Measurements from ENCODE around the gene OSBPL2.

OSBPL2 gene

GRCh38 chr20:62222972-62223371 lies 15.3 kb upstream of the OSBPL2 start:
- DNase-seq: no peak

- no peak for DNase-seq
Measured at GRCh38 chr20:62223571-62223970, 14.8 kb upstream of the OSBPL2 start.

DNA sequence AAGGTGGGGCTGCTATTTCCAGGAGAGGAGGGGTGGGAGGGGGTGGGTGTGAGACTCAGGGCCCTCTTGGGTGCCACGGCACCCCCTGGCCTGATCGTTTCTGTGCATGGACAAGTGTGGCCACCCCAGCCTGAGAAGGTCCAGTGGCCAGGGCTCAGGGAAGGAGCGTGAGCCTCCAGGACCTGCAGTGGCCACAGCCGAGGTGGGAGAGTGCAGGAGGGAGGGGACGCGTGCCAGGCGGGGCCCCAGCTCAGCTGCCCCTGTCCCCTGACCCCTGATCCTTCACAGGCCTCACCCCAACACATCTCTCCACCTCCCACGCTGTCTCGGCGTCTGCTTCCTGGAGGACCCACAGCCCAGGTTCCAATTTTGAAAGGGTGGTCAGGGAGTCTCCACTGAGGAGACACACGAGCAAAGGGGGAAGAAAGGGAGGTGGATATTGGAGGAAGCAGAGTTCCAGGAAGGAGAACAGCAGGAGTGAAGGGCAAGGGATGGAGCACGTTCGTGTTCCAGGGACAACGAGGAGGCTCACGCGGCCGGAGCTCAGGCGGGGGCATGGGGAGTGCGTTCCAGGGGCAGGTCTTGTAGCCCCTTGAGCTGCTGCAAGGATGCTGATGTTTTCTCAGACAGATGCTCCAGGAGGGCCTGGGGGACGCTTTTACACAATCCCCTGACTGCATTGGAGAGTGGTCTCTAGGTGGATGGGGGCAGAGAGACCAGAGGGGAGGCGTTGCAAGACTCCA lies 14.0 kb upstream of the OSBPL2 start:
- DNase-seq: no peak

GRCh38 chr20:62225026-62225425 lies 13.3 kb upstream of the OSBPL2 start:
- DNase-seq: no peak

DNA sequence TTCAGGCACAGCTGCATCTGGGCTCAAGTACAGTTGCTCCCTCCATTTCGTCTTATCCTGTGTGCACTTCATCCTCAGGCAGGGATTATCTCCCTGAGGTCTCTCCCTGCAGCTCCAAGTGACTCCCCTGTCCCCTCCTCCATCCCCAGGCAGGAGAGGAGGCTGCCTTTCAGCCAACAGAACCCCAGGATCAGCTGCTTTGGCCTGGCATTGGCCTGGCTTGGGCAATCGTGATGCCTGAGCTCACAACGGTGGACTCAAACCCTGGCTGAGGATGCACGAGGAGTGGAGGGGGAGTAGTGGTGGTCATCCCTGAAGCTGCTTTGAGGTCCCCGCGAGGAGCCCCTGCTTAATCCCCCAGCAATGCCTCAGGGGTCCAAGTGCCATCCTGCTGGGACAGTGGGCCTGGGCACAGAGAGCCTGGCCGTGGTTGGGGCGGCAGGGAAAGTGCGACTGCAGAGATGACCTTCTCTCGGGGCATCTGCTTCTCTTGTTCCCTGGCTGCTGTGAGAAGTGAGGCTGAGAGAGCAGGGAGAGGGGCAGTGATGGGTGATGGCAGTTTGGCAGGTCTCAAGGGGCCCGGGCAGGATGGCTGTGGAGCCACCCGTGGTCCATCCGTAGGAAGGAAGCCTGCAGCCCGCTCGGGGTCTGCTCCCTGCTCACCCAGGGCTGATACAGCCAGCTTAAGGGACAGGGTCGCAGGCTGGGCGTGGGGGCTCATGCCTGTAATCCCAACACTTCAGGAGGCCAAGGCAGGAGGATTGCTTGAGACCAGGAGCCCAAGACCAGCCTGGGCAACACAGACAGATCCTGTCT lies 12.3 kb upstream of the OSBPL2 start:
- DNase-seq: no peak

GRCh38 chr20:62226707-62227590 lies 11.4 kb upstream of the OSBPL2 start:
- no peak for DNase-seq

DNA sequence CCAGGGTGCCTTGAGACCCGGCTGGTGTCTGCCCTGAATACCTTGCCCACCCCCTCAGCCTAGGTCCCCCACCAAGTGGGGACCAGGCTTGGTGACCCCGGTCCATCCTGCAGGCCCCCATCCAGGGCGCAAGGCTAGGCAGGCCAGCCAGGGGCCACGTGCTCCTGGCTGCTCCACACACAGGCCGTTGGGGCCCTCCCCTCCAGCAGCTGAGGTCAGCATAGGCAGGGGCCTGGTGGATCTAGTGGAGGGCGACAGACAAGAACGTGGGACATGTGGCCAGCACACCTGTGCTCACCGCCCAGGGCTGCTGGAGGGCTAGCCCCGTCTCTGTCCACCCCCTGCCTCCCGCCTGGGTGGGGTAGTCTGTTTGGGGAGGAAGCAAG lies 10.7 kb upstream of the OSBPL2 start:
- no peak for DNase-seq

- peak; percentile 65 for DNase-seq
Measured at GRCh38 chr20:62227977-62228958, 10.1 kb upstream of the OSBPL2 start.

- no peak for DNase-seq
Measured at GRCh38 chr20:62228982-62229545, 9.3 kb upstream of the OSBPL2 start.

- no peak for DNase-seq
Measured at GRCh38 chr20:62229667-62230066, 8.7 kb upstream of the OSBPL2 start.

DNA sequence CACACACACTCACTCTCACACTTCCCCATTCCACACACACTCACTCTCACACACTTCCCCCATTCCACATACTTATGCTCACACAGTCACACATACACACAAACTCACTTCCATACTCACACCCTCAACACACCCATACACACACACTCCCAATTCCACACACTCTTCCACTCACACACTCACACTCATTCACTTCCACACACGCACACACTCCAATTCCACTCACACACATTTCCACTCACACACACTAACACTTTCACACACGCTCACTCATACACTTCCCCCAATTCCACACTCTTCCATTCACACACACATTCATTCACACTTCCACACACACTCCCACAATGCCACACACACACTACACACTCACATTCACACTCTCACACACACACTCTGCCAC lies 8.0 kb upstream of the OSBPL2 start:
- no peak for DNase-seq

DNA sequence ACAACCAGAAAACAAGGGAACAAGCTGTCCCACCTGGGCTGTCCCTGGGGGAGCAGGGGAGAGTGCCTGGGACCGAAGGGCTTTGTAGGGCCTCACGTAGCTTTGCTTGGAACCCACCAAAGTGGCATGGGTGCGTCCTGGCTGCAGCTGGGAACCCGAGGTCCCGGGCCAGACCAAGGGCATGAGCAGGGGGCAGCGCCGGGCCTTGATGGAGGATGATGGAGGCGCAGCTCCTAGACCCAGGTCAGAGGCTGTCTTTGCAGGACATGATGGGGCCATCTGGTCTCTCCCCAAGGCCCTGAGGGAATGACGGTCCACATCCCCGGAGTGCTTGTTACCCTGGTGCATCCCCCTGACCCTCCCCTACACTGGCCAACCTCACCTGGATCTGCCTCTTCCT lies 7.6 kb upstream of the OSBPL2 start:
- no peak for DNase-seq

DNA sequence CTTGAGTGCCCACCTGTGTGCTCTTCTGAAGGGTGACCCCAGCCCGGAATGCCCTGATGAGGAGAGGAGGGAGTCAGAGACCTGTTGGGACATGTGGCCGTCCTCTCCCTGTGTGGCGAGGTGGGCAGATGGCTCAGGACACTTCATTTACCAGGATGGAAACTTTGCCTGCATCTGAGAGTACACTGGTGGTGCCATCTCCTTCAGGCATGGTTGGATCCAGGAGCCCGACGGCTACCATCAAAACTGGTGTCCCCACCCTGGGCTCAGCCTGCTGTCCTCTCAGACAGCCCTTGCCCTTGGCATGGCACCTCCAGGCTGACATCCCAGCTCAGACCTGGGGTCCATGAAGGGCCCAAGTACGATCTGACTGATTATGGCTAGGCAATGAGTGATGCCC lies 7.0 kb upstream of the OSBPL2 start:
- no peak for DNase-seq

- no peak for DNase-seq
Measured at GRCh38 chr20:62232194-62232593, 6.1 kb upstream of the OSBPL2 start.

- no peak for DNase-seq
Measured at GRCh38 chr20:62232770-62233645, 5.3 kb upstream of the OSBPL2 start.

- no peak for DNase-seq
Measured at GRCh38 chr20:62233684-62234083, 4.6 kb upstream of the OSBPL2 start.

DNA sequence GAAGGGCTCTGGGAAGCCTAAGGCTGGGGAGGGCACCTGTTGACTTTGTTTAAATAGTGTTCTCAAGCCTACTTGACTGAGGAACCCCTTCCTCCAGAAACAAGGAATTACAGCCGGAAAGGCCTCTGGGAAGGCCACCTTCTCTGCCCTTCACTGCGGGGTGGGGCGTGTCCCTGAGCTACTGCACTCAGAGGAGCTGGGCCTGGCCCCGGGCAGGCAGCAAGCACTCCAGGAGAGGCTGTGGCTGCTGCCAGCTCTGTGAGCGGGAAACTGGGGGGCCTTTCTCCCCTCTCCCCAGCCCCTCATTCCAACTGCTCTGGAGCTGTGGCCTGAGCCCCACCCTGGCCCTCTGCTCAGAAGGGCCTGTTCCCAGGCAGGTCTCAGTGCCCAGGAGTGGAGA lies 4.0 kb upstream of the OSBPL2 start:
- no peak for DNase-seq

- no peak for DNase-seq
Measured at GRCh38 chr20:62235001-62235776, 3.1 kb upstream of the OSBPL2 start.

DNA sequence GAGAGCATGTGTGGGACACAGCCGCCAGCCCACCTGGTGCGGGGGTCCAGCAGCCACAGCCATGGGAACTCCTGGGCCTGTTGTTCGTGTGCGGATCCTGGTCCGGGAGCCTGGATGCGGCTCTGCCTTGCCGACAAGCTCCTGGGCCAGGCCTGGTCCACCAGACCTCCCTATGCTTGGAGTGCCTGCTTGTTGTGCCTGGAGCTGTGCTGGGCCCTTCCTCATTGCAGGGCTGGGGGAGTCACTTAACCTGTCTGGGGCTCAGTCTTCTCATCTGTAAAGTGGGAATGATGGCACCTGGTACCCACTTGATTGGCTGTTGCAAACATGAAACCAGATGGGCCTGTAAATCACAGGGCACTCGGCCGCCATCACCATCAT lies 2.6 kb upstream of the OSBPL2 start:
- no peak for DNase-seq

DNA sequence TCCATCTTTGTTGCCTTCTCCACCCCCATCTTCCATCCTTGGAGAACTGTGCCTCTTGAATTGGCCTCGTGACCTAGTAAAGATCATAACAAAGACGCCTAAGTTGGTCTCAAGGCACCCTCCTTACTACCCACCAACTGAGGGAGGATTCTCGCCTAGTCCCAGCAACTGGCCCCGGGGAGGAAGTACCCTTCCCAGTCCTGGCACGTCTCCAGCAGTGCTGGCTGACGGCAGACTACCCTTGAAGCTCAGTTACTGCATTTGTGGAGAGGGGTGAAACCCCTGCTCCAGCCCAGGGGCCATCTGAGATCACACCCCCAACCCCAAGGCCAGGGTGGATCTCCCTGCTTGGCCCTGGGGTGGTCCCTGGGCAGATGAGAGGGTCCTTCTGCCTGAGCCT lies 2.1 kb upstream of the OSBPL2 start:
- DNase-seq: no peak
